K562 treated with DMSO at 1 percent for 12 hours (cell line): Measurements from ENCODE around the gene SLC6A7. TPM values are rescaled to one million over a fixed set of nuclear protein-coding genes. Genes with fewer than 3 reads are reported as not detected.

Source experiments
- total RNA-seq: library from RNA; unstranded; fragments of 300-600 nt; gene quantifications from 2 replicates; pipeline ENCODE4 v1.2.3, GENCODE V29; 2022; ENCODE audit not compliant: insufficient read depth

Gene SLC6A7
- not detected in 2 replicates for total RNA-seq

DNA sequence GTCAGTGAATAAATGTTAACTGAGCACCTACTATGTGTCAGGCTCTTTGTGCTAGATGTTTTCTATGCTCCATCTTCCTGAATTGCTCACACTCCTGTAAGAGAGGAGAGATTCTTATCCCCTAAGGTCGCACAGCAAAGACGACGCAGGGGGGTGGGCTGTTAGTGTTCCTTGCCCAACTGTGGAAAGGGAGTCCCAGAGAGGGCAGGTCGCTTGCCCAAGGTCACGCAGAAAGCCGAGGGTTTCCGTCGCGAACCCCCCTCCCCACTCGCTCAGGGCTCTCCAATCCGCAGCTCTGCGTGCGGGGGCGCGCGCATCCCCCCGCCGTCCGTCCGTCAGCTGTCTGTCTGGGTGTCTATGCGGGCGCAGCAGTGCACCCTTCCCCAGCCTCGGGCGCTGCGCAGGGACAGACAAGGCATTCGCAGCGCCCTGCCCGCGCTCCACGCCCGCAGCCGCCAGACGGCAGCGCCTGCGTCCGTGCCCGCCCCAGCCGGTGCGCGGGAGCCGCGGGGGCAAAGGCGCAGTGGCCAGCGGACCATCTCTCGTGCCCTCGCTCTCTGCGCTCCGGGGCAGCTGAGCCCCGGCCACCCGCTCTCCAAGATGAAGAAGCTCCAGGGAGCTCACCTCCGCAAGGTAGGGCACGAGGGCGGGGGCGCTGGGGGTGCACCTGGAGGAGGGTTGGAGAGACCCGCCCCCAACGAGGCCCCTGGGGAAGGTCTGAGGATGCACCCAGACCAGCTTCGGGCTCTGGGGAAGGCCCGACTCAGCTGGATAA lies at the start of gene SLC6A7:
Gene SLC6A7, plus strand, starts transcription at position 335 of the 775 bp plus-strand sequence. Its CDS starts 266 bp downstream, at position 601.

DNA sequence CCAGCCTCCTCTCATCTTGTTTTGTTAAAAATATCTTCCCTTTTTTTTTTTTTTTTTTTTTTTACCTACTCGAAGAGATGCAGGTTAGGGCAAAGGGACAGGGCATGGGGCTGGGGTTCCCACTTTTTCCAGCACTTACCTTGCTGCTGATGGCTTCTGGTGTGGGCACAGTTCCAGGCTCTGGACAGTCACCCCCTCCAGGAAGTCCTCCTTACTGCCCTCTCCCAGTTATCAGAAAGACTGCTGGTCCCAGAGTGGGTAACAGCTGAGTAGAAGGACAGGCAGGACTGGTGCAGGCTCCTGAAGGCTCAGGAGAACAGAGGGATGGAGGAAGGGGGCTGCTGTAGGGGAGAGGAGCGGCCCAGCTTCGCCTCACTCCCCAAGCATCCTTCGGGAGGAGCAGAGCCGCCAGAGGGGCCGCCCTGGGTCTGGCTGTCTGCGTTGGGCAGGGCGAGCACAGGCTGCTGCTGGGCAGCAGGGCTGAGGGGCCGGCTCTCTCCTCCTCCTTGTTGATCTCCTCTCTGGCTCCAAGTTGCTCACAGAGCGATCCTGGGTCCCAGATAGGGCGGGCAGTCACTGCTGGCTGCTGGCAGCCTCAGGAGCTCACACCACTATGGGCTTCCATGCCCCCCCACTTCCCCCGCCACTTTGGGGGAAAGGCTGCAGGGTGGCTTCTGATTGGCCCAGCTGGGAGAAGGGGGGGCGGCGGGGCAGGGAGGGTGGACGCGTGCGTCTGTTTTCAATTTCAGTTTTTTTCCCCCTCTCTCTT lies 34.4 kb upstream of the SLC6A7 start, which contains the start of gene PDGFRB:
Gene PDGFRB, minus strand, starts transcription at position 588 of the 769 bp plus-strand sequence. CDS start 18,798 bp downstream, outside the sequence.

GRCh38 chr5:150166650-150167511 lies 23.0 kb upstream of the SLC6A7 start, which contains the start of gene CDX1:
Gene CDX1, plus strand, starts transcription at chr5:150166778. Its CDS starts 99 bp downstream, at chr5:150166877.

Other genes with a start within 250 kb of the SLC6A7 start
- not detected in 2 replicates for gene PDE6A, start 245.3 kb upstream of the SLC6A7 start, total RNA-seq
- gene SLC26A2, start 229.3 kb upstream of the SLC6A7 start, total RNA-seq, result 1.6 and 7.9 TPM in 2 replicates
- 2.7 and 5.8 TPM in 2 replicates for gene TIGD6, start 189.4 kb upstream of the SLC6A7 start, total RNA-seq
- gene HMGXB3, start 189.3 kb upstream of the SLC6A7 start, total RNA-seq, result 21.3 and 44.9 TPM in 2 replicates
- gene CSF1R, start 103.5 kb upstream of the SLC6A7 start, total RNA-seq, result not detected in 2 replicates
- gene PDGFRB, start 34.2 kb upstream of the SLC6A7 start, total RNA-seq, result not detected in 2 replicates
- not detected in 2 replicates for gene CDX1, start 23.3 kb upstream of the SLC6A7 start, total RNA-seq
- not detected in 2 replicates for gene CAMK2A, start 99.7 kb downstream of the SLC6A7 start, total RNA-seq
- gene ARSI, start 112.8 kb downstream of the SLC6A7 start, total RNA-seq, result not detected in 2 replicates
- 22.5 and 36.5 TPM in 2 replicates for gene TCOF1, start 167.6 kb downstream of the SLC6A7 start, total RNA-seq
- gene CD74, start 222.8 kb downstream of the SLC6A7 start, total RNA-seq, result 1.0 and 6.4 TPM in 2 replicates